Cardiac fibroblast (primary cell): ENCODE results near the gene USP2.
"Not testable (repeated sequence)": the region's sequence is repeated elsewhere in the genome, so short reads cannot be mapped to it uniquely, and the experiment has no call there.

ENCODE experiments used
- DNase-seq, 2 donors: peaks; one replicate each; pipeline versions ENCODE4 v3.0.0 to v3.0.0-alpha.2; 2010; ENCODE audit warnings: low read depth in 2 of 2
- H3K4me3 ChIP-seq, 2 donors: replicated peaks in 1 of 2; 1 replicate in 1 of 2; 2 replicates in 1 of 2; pipeline ENCODE4 v1.5.1; 2011; ENCODE audit warnings: low read depth in 2 of 2, low read length in 2 of 2, mild to moderate bottlenecking in 2 of 2, moderate library complexity in 1 of 2
- TF ChIP-seq, protein P1 (sequence below): IDR thresholded peaks from one replicate; pipeline ENCODE4 v1.5.1; 2011; ENCODE audit warnings: low read depth, mild to moderate bottlenecking, low read length, inconsistent platforms

The USP2 gene

DNA sequence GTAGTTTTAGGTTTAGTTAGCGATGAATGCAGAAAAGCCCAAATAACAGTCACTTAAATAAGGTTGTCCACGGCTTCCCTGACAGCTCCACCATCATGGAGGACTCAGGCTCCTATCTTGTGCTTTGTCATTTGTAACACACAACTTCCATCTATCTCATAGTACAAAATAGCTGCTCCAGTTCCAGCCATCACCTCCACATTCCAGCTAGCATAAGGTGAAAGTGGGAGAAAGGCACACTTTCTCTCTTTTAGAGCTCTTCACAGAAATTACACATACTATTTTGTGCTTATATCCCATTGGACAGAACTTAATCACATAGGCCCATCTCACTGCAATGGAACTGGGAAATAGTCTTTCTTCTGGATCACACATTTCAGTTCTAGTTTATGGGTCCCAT, 32.8 kb upstream of the USP2 start:
- H3K4me3 ChIP-seq: no peak overlapping the region
- TF ChIP-seq, protein P1, sequence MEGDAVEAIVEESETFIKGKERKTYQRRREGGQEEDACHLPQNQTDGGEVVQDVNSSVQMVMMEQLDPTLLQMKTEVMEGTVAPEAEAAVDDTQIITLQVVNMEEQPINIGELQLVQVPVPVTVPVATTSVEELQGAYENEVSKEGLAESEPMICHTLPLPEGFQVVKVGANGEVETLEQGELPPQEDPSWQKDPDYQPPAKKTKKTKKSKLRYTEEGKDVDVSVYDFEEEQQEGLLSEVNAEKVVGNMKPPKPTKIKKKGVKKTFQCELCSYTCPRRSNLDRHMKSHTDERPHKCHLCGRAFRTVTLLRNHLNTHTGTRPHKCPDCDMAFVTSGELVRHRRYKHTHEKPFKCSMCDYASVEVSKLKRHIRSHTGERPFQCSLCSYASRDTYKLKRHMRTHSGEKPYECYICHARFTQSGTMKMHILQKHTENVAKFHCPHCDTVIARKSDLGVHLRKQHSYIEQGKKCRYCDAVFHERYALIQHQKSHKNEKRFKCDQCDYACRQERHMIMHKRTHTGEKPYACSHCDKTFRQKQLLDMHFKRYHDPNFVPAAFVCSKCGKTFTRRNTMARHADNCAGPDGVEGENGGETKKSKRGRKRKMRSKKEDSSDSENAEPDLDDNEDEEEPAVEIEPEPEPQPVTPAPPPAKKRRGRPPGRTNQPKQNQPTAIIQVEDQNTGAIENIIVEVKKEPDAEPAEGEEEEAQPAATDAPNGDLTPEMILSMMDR: no peak
- no peak for DNase-seq

DNA sequence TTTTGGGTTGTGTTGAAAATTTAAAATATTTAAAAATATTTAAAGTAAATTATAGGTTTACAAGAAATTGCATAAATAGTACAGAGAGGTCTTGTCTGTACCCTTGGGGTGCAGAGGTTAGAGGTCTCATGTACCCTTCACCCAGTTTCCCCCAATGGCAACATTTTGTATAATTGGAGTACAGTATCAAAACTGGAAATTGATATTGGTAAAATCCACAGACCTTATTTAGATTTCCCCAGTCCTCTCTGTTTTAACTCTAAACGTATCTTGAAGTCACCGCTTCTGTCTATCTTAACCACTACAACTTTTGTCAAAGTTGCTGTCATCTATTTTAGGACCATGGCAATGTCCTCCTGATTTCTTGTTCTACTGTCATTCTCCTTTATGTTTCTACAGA, 30.6 kb upstream of the USP2 start:
- DNase-seq: no peak
- TF ChIP-seq, protein P1: no peak
- no peak overlapping the region for H3K4me3 ChIP-seq

DNA sequence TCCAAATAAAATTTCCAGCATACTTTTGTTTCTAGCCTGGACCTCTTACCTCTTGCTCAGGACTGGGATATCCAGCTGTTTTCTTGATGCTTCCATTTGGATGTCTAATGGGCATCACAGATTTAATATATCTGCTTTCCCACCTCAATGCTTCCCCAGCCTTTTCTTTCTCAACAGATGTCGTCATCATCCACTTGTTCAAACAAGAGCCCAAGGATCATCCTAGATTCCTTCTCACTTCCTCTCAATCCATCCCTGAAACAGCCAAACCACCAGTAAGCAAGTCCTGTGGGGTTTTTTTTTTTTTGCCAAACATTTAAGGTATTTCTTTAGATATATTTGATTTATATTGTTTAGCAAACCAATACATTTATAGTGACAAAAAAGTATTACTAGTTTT, 29.0 kb upstream of the USP2 start:
- no peak for DNase-seq
- TF ChIP-seq, protein P1: no peak
- H3K4me3 ChIP-seq: no peak overlapping the region

DNA sequence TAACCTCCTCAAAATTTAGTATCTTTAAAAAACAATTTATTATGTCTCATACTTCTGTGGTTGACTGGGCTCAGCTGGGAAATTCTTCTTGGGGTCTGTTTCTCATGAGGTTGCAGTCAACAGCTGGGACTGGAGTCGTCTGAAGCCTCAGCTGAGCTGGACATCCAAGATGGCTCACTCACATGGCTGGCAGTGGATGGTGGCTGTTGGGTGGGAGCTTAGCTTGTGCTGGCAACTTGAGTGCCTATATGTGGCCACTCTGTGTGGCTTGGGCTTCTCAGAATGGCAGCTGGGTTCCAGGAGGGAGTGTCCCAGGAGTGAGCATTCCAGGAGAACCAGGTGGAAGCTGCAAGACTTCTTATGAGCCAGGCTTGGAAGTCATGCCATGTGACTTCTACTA, 28.2 kb upstream of the USP2 start:
- H3K4me3 ChIP-seq: no peak overlapping the region
- TF ChIP-seq, protein P1: no peak
- no peak for DNase-seq

DNA sequence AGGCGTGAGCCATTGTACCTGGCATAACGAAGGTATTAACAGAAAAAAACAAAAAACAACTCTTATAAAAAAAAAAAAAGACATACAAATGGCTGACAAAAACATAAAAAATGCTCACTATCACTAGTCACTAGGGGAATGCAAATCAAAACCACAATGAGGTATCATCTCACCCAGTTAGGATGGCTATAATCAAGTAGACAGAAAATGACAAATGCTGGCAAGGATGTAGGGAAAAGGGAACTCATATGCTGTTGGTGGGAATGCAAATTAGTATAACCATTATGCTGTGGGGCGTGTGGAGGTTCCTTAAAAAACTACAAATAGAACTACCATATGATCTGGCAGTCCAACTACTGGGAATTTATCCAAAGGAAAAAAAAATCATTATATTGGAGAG, 24.5 kb upstream of the USP2 start:
- TF ChIP-seq, protein P1: no peak
- no peak for DNase-seq

DNA sequence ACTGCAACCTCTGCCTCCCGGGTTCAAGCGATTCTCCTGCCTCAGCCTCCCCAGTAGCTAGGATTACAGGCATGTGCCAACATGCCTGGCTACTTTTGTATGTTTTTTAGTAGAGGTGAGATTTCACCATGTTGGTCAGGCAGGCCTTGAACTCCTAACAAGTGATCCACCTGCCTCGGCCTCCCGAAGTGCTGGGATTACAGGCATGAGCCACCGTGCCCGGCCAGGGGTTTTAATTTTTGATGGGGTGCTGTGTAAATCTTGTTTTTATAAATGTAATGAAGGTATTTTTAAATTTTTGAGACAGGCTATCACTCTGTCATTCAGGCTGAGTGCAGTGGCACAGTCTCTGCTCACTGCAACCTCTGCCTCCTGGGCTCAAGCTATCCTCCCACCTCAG, 24.0 kb upstream of the USP2 start:
- not testable (repeated sequence) for H3K4me3 ChIP-seq, DNase-seq

More for the DNA sequence above, 24.5 kb upstream of the USP2 start:
- H3K4me3 ChIP-seq: no peak overlapping the region

DNA sequence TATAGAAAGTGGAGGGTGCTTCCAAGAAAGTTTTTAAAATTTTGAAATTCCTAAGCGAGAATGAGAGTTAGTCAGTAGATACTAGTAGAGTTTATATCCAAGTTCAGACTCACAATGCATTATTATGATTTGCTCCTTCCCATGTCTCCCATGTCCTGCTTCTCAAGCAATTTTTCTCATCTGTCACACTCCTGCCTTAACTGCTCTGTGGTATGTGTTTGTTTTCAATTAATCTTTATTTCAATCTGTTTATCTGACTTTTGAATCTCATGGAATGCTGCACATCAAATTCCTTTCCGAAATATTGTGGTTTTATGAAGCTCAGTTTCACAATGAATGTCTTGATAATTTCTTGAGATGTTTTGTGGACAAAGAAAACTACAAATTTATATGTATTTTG, 23.4 kb upstream of the USP2 start:
- no peak for DNase-seq
- TF ChIP-seq, protein P1: no peak
- H3K4me3 ChIP-seq: no peak overlapping the region

DNA sequence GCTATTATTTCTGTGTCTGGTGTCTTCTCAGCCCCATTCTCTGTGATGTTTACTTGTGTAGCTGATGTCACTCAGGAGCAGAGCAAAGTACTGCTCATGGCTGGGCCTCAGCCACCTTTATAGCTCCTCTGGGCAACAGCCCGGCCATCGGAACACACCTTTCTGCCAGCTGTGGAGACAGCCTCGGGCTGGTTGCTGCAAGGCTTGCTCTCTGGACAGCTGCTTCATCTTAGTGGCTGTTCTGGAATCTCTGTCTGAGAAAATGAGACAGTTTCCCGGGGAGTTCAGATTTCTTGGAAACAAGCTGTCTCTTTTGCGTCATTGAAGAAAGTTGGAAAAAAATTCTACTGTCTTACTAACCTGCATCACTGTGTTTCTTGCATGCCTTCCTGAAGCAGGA, 21.5 kb upstream of the USP2 start:
- TF ChIP-seq, protein P1: no peak
- peak in 1 of 2 donors; percentile 26 for DNase-seq
- H3K4me3 ChIP-seq: no peak overlapping the region
